ENCODE data around the gene NELL2. TPM values are rescaled to one million over a fixed set of nuclear protein-coding genes. Genes with fewer than 3 reads are reported as not detected.

The NELL2 gene
- total and polyA plus RNA-seq, 10 of the 15 experiments (the other 5 are each of a cell fraction or from before 2014, with no cell fraction given) = 0.27 to 2.3 (median 0.76) TPM

DNA sequence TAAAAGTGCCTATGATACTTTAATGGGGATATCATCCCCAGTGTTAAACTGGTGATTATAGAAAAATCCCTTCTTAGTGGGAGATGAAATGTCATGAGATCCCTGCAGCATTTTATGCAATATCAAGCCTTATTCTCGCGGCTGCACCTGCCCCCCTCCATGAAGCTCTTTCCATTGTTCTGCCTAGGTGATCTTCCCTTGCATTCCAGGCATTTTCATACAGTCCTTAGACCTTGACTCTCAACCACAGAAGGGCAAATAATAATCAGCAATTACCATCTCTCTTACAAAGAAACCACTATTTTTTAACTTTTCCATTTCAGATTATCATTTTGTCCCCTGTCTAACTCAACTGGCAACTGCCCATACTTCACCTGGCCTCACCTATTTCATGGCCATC lies 352.3 kb downstream of the NELL2 start:
- POLR2A ChIA-PET = no interaction called here
- FAIRE-seq = no peak

More for the DNA sequence above, 352.3 kb downstream of the NELL2 start:
- Histone ChIP-seq H3K27me3 (replicated peaks in 1 of 2; ENCODE audit: control insufficient read depth in 2 of 2, insufficient read depth in 2 of 2, low read length in 1 of 2) (no peaks in the 10 kb centered on the region), H3K4me3 (no peak overlapping the region), H3K4me2 (ENCODE audit: control insufficient read depth, insufficient read depth) (no peak overlapping the region), H4K20me1 (ENCODE audit: control insufficient read depth, insufficient read depth) (no peaks in the 10 kb centered on the region), H3K36me3 (ENCODE audit: control insufficient read depth in 2 of 2, insufficient read depth in 2 of 2, low read length in 1 of 2) (no peaks in the 10 kb centered on the region), H3K79me2 (ENCODE audit: control insufficient read depth, insufficient read depth, low read length) (no peaks in the 10 kb centered on the region), H3K4me1 (ENCODE audit: control insufficient read depth, insufficient read depth, low read length) (no peaks in the 10 kb centered on the region), H3K9ac (ENCODE audit: control insufficient read depth, insufficient read depth, low read length) (no peak overlapping the region), H2AFZ (ENCODE audit: control insufficient read depth, low read depth, low read length) (no peak overlapping the region), H3K27ac (ENCODE audit: control insufficient read depth, insufficient read depth) (no peak overlapping the region), H3K9me3 (replicated peaks; ENCODE audit: control insufficient read depth, insufficient read depth, low read length) (no peaks in the 10 kb centered on the region)
- in situ Hi-C loops (cut with MboI) (no loop called here), intact Hi-C loops (cut with micrococcal nuclease; ENCODE audit: unreplicated experiment) (no loop called here)
- CTCF ChIA-PET = no interaction called here
- no peak for DNase-seq (ENCODE audit: low read depth, low spot score)
- no peak for ATAC-seq
- RAD21 ChIA-PET (ENCODE audit: unreplicated experiment) = interaction anchor here (1.1 kb wide), 1 partner anchor 11 kb away, joined by 3 read pairs; no protein-coding TSS in a partner anchor
- BruUV-seq (replicated peaks) = no TSS peak
- no peak for TF ChIP-seq BRCA1 (IDR thresholded peaks at IDR 0.05; ENCODE audit: low read depth, low read length)
- no peak for TF ChIP-seq BHLHE40 (IDR thresholded peaks at IDR 0.05; ENCODE audit: borderline replicate concordance in 1 of 2, low read depth in 2 of 2, low read length in 1 of 2)
- TF ChIP-seq IKZF1 (conservative IDR thresholded peaks at IDR 0.05) = no peak
- TF ChIP-seq SIX5 (IDR thresholded peaks at IDR 0.05; ENCODE audit: low read depth, low read length, severe bottlenecking) = no peak
- TF ChIP-seq, protein P1, sequence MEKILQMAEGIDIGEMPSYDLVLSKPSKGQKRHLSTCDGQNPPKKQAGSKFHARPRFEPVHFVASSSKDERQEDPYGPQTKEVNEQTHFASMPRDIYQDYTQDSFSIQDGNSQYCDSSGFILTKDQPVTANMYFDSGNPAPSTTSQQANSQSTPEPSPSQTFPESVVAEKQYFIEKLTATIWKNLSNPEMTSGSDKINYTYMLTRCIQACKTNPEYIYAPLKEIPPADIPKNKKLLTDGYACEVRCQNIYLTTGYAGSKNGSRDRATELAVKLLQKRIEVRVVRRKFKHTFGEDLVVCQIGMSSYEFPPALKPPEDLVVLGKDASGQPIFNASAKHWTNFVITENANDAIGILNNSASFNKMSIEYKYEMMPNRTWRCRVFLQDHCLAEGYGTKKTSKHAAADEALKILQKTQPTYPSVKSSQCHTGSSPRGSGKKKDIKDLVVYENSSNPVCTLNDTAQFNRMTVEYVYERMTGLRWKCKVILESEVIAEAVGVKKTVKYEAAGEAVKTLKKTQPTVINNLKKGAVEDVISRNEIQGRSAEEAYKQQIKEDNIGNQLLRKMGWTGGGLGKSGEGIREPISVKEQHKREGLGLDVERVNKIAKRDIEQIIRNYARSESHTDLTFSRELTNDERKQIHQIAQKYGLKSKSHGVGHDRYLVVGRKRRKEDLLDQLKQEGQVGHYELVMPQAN (conservative IDR thresholded peaks at IDR 0.05) = no peak
- TF ChIP-seq ZBED1 (IDR thresholded peaks at IDR 0.05; ENCODE audit: borderline replicate concordance) = no peak
- no peak for TF ChIP-seq CBX3 (IDR thresholded peaks at IDR 0.05; ENCODE audit: borderline replicate concordance, low read depth)
- no peak for TF ChIP-seq NR2C2 (IDR thresholded peaks at IDR 0.05; ENCODE audit: borderline replicate concordance, control insufficient read depth, insufficient read length, low read depth)
- TF ChIP-seq MEF2B (IDR thresholded peaks at IDR 0.05; ENCODE audit: partially characterized antibody, poor library complexity, severe bottlenecking) = no peak
- TF ChIP-seq, protein P2, sequence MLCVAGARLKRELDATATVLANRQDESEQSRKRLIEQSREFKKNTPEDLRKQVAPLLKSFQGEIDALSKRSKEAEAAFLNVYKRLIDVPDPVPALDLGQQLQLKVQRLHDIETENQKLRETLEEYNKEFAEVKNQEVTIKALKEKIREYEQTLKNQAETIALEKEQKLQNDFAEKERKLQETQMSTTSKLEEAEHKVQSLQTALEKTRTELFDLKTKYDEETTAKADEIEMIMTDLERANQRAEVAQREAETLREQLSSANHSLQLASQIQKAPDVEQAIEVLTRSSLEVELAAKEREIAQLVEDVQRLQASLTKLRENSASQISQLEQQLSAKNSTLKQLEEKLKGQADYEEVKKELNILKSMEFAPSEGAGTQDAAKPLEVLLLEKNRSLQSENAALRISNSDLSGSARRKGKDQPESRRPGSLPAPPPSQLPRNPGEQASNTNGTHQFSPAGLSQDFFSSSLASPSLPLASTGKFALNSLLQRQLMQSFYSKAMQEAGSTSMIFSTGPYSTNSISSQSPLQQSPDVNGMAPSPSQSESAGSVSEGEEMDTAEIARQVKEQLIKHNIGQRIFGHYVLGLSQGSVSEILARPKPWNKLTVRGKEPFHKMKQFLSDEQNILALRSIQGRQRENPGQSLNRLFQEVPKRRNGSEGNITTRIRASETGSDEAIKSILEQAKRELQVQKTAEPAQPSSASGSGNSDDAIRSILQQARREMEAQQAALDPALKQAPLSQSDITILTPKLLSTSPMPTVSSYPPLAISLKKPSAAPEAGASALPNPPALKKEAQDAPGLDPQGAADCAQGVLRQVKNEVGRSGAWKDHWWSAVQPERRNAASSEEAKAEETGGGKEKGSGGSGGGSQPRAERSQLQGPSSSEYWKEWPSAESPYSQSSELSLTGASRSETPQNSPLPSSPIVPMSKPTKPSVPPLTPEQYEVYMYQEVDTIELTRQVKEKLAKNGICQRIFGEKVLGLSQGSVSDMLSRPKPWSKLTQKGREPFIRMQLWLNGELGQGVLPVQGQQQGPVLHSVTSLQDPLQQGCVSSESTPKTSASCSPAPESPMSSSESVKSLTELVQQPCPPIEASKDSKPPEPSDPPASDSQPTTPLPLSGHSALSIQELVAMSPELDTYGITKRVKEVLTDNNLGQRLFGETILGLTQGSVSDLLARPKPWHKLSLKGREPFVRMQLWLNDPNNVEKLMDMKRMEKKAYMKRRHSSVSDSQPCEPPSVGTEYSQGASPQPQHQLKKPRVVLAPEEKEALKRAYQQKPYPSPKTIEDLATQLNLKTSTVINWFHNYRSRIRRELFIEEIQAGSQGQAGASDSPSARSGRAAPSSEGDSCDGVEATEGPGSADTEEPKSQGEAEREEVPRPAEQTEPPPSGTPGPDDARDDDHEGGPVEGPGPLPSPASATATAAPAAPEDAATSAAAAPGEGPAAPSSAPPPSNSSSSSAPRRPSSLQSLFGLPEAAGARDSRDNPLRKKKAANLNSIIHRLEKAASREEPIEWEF (IDR thresholded peaks at IDR 0.05; ENCODE audit: insufficient replicate concordance, low read depth, low read length) = no peak
- no peak for TF ChIP-seq ZZZ3 (IDR thresholded peaks at IDR 0.05; ENCODE audit: control insufficient read depth, insufficient read length, low read depth)
- TF ChIP-seq ZSCAN29 (IDR thresholded peaks at IDR 0.05) = no peak
- no peak for TF ChIP-seq KAT2A (conservative IDR thresholded peaks at IDR 0.05; ENCODE audit: control insufficient read depth, low read depth, low read length)
- SMC1A ChIA-PET (ENCODE audit: uncharacterized antibody, unreplicated experiment) = interaction anchor here (1.6 kb wide), 1 partner anchor 79 kb away, joined by 4 read pairs; no protein-coding TSS in a partner anchor
- WGBS (ENCODE audit: insufficient coverage, insufficient replicate concordance, low lambda C conversion rate, missing lambda C conversion rate) = 0% methylated on average over 2 of the region's 2 CpGs
